OCI-LY3 (cell line): ENCODE measurements around the gene REEP1.

Experiments used
- H2AFZ ChIP-seq: fragments of 200-600, 300-600 bp; shearing (Covaris generic); 2 replicates; pipeline ENCODE4 v1.6.0; 2014; ENCODE audit warnings: antibody characterized with exemption, low read depth, low read length
- H3K27ac ChIP-seq: fragments of 200-600, 300-600 bp; sonication (generic); 2 replicates; pipeline ENCODE4 v1.5.1; 2014; ENCODE audit warnings: mild to moderate bottlenecking, low read length, moderate library complexity, mixed read lengths
- H3K27me3 ChIP-seq: fragments of 200-600, 300-600 bp; sonication (generic); 2 replicates; pipeline ENCODE4 v1.6.1; 2014; ENCODE audit warnings: low read depth, low read length, mixed read lengths
- H3K36me3 ChIP-seq: fragments of 200-600, 300-600 bp; sonication (generic); replicated peaks from 2 replicates; pipeline ENCODE3; 2014; ENCODE audit warnings: low read depth, low read length, mixed read lengths
- H3K4me1 ChIP-seq: fragments of 300-600, 200-600 bp; sonication (generic); 2 replicates; pipeline ENCODE4 v1.6.1; 2014; ENCODE audit warnings: low read length, mixed read lengths
- H3K4me2 ChIP-seq: fragments of 200-600, 300-600 bp; sonication (generic); 2 replicates; pipeline ENCODE4 v1.6.1; 2014; ENCODE audit warnings: low read length, mixed read lengths
- H3K4me3 ChIP-seq: fragments of 300-600, 200-600 bp; sonication (generic); 2 replicates; pipeline ENCODE4 v1.5.1; 2014; ENCODE audit warnings: antibody characterized with exemption, mild to moderate bottlenecking, low read length, moderate library complexity
- H3K79me2 ChIP-seq: fragments of 300-600, 200-600 bp; shearing (Covaris generic); 2 replicates; pipeline ENCODE4 v1.6.1; 2014; ENCODE audit warnings: mild to moderate bottlenecking, low read length, mixed read lengths
- H3K9ac ChIP-seq: fragments of 300-600, 200-600 bp; shearing (Covaris generic); 2 replicates; pipeline ENCODE4 v1.6.0; 2014; ENCODE audit warnings: mild to moderate bottlenecking, low read length, moderate library complexity
- H3K9me3 ChIP-seq: fragments of 200-600, 300-600 bp; shearing (Covaris generic); 2 replicates; pipeline ENCODE4 v1.6.1; 2014; ENCODE audit warnings: low read length, mixed read lengths; ENCODE audit not compliant: insufficient read depth
- H4K20me1 ChIP-seq: fragments of 200-600, 300-600 bp; sonication (generic); 2 replicates; pipeline ENCODE4 v1.6.1; 2016; ENCODE audit warnings: low read length, mixed read lengths; ENCODE audit not compliant: insufficient read depth
- CTCF ChIP-seq: fragments of 200-600, 300-600 bp; sonication (generic); IDR thresholded peaks from 2 replicates; pipeline ENCODE4 v1.5.1; 2014; ENCODE audit warnings: antibody characterized with exemption, low read length, low read depth
- EZH2phosphoT487 ChIP-seq: fragments of 200-600 bp; shearing (Covaris generic); IDR thresholded peaks from 2 replicates; pipeline ENCODE4 v1.6.1; 2018; ENCODE audit warnings: antibody characterized with exemption, mixed run types, low read depth

REEP1 gene

GRCh38 chr2:86378469-86378868 lies 41.0 kb upstream of the REEP1 start:
- no peak overlapping the region for H3K4me3 ChIP-seq
- no peaks in the 10 kb centered on the region for H3K36me3 ChIP-seq
- no peak overlapping the region for H3K4me2 ChIP-seq
- H3K9me3 ChIP-seq, result no peaks in the 10 kb centered on the region
- H3K27me3 ChIP-seq, result no peaks in the 10 kb centered on the region
- no peaks in the 10 kb centered on the region for H4K20me1 ChIP-seq
- no peak overlapping the region for H3K9ac ChIP-seq
- no peaks in the 10 kb centered on the region for H3K79me2 ChIP-seq
- no peak overlapping the region for H2AFZ ChIP-seq
- TF ChIP-seq CTCF (no peak), EZH2phosphoT487 (no peak)
- no peaks in the 10 kb centered on the region for H3K4me1 ChIP-seq
- H3K27ac ChIP-seq, result no peak overlapping the region

GRCh38 chr2:86375623-86376022 lies 38.2 kb upstream of the REEP1 start:
- Histone ChIP-seq H3K27me3 (no peaks in the 10 kb centered on the region), H3K4me3 (no peak overlapping the region), H3K27ac (no peak overlapping the region), H3K4me2 (no peak overlapping the region), H3K4me1 (peaks cover 9% of the 10 kb centered on the region), H3K36me3 (no peaks in the 10 kb centered on the region), H3K9me3 (no peaks in the 10 kb centered on the region), H3K79me2 (no peaks in the 10 kb centered on the region), H4K20me1 (no peaks in the 10 kb centered on the region), H2AFZ (no peak overlapping the region), H3K9ac (no peak overlapping the region)
- TF ChIP-seq CTCF (no peak), EZH2phosphoT487 (no peak)

GRCh38 chr2:86372641-86373502 lies 35.4 kb upstream of the REEP1 start:
- H3K4me3 ChIP-seq, result no peak overlapping the region
- H3K27me3 ChIP-seq, result no peaks in the 10 kb centered on the region
- H3K9me3 ChIP-seq, result no peaks in the 10 kb centered on the region
- H3K4me2 ChIP-seq, result peak overlapping the region; percentile 37
- peak; percentile 69 for TF ChIP-seq CTCF
- no peak for TF ChIP-seq EZH2phosphoT487
- peak overlapping the region; percentile 49 for H2AFZ ChIP-seq
- no peaks in the 10 kb centered on the region for H4K20me1 ChIP-seq
- no peak overlapping the region for H3K9ac ChIP-seq
- no peak overlapping the region for H3K27ac ChIP-seq
- peaks cover 13% of the 10 kb centered on the region for H3K4me1 ChIP-seq
- H3K79me2 ChIP-seq, result no peaks in the 10 kb centered on the region
- H3K36me3 ChIP-seq, result no peaks in the 10 kb centered on the region

- H3K4me2 ChIP-seq, result peak overlapping the region; percentile 37
- H3K36me3 ChIP-seq, result no peaks in the 10 kb centered on the region
- H3K9ac ChIP-seq, result no peak overlapping the region
- no peak overlapping the region for H3K4me3 ChIP-seq
- H3K27me3 ChIP-seq, result no peaks in the 10 kb centered on the region
- H4K20me1 ChIP-seq, result no peaks in the 10 kb centered on the region
- no peaks in the 10 kb centered on the region for H3K9me3 ChIP-seq
- peaks cover 13% of the 10 kb centered on the region for H3K4me1 ChIP-seq
- TF ChIP-seq CTCF (no peak), EZH2phosphoT487 (no peak)
- no peak overlapping the region for H3K27ac ChIP-seq
- peak overlapping the region; percentile 49 for H2AFZ ChIP-seq
- no peaks in the 10 kb centered on the region for H3K79me2 ChIP-seq
Measured at GRCh38 chr2:86372133-86372532, 34.7 kb upstream of the REEP1 start.
